ENCODE results near the gene PLEK.
"Not testable (repeated sequence)": the region's sequence is repeated elsewhere in the genome, so short reads cannot be mapped to it uniquely, and the experiment has no call there.

The PLEK gene

DNA sequence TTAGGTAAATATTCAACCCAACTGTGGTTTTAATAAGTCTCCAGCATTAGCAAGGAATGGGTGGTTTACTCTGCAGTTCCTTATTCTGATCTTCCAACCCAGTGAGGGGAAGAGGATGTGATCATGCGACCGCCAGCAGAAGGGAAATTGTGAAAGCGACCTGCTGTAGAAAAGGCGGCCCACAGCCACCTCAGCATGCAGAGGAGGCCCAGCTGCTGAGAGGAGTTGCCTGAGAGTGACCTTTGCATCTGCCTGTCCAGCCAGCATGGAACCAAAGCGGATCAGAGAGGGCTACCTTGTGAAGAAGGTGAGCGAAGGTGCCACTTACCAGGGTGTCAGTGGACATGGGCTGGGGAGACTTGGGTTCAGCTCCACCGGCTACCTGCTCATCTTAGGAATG is at the start of gene PLEK:
PLEK (plus strand) TSS at position 196 of the 400 bp plus-strand sequence; CDS start at position 266, 70 bp downstream.
- DNase-seq (ENCODE audit: low read depth), result no peak

DNA sequence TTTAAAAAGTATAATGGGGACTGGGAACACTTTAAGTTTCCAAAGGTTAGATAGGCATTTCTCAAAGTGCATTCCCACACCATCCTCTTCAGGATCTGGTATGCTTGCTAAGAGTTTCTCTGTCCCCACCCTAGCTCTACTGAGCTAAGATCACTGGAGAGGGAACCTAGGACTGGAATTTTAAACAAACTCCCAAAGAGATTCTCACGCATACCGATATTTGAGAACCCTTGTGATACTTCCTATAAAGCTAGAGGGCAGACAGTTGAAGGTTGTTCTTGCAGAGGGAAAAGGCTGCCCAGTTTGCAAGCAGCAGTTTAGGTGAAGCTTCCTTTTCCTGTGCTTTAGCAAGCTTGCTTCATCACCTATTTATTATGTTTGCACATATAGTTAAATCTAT is 49.0 kb upstream of the PLEK start:
- DNase-seq (ENCODE audit: low read depth), result no peak

GRCh38 chr2:68317971-68318913 is 46.8 kb upstream of the PLEK start:
- DNase-seq (ENCODE audit: low read depth), result peak; percentile 54

DNA sequence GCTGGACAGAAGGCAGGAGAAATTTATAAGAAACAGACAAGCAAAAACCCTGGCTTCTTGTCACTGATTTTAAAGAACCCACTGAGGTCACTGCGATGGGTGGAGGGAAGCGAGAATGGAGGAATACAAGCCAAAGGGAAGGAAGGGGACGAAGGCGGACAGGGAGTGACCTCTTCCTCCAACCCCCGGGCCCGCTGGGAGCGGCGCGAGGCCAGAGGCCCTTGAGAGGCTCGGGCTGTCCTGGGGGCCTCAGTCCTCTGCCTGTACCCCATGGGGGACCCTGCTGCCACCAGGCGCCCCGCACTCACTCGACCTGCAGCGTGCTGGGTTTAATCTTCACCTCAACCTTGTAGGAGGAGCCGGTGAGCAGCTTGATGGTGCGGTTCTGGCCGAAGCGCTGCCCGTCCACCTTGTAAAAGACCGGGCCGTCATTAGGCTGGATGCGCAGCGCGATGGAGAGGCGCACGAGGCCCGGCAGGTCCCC is 46.1 kb upstream of the PLEK start:
- DNase-seq (ENCODE audit: low read depth), result no peak

- peak; percentile 91 for DNase-seq (ENCODE audit: low read depth)
Observed at GRCh38 chr2:68319398-68320117, 45.5 kb upstream of the PLEK start, which contains the start of gene CNRIP1. Gene CNRIP1, minus strand, starts transcription at chr2:68319949. Its CDS starts 549 bp downstream, at chr2:68319400.

DNA sequence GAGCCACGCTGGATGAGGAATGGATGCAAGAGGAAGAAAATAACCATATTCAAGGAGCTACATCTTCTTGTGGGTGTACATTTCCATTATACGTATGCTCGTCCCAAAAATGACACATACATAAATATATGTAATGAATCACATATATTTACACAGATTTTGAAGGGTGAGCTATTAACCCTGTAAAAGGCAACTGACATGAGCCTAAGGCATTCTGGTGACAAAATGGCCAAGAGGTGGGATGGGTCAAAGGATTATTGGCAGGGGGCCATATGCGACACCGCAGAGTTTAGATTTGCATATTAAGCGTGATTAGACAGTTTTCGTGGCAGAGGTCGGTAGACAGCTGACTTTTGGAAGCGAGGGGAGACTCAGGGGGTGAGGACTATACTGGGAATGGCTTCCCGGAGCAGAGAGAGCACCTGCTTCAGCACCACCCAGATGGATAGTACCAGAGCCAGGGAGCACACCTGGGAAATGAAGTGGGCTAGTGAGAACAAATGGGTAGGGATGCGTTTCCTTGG is 44.9 kb upstream of the PLEK start:
- no peak for DNase-seq (ENCODE audit: low read depth)

- no peak for DNase-seq (ENCODE audit: low read depth)
Observed at GRCh38 chr2:68325056-68325455, 40.0 kb upstream of the PLEK start.

DNA sequence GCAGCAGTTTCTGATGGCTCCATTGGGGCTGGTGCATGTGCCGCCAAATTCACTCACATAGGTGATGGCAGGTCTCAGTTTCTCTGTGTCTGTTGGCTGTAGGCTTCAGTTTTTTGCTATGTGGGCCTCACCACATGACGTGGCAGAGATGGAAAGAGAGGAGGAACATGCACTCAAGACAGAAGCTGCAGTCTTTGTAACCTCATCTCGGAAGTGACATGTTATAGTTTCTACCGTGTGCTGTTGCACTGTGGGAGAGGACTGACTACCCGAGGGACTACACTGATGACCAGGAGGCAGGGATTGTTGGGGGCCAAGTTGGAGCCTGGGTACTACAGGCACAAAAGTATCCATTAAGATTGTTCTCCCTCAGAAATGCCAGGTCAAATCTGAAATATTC is 36.2 kb upstream of the PLEK start:
- no peak for DNase-seq (ENCODE audit: low read depth)

DNA sequence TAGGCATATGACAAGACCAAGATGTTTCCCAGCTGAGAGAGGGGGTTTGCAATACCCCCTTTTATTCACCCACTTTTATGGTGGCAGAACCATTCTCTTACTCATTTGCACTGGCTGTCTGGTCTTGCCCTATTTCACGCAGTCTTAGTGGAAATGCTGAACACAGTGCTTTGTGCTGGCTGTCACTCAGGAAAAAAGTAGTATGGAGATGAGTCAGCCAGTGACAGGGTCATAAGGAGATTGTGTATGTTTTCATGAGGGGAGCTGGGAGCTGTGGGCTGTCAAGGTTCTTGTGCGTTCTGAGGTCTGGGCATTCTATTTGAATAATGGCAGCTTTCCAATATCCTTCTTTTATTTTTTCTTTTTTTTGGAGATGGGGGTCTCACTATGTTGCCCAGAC is 34.4 kb upstream of the PLEK start:
- DNase-seq (ENCODE audit: low read depth), result peak; percentile 45

DNA sequence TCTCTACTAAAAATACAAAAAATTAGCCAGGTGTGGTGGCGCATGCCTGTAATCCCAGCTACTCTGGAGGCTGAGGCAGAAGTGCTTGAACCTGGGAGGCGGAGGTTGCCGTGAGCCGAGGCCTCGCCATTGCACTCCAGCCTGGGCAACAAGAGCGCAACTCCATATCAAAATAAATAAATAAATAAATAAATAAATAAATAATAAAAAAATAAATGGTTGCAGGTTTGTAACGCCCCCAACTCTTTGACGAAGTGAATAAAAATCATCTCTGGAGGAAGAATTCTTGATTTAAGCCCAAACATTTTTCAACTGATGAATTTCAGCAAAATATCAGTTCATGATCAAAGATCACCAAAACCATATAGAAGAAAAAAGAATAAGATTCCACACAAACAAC is 32.1 kb upstream of the PLEK start:
- DNase-seq (ENCODE audit: low read depth), result no peak

DNA sequence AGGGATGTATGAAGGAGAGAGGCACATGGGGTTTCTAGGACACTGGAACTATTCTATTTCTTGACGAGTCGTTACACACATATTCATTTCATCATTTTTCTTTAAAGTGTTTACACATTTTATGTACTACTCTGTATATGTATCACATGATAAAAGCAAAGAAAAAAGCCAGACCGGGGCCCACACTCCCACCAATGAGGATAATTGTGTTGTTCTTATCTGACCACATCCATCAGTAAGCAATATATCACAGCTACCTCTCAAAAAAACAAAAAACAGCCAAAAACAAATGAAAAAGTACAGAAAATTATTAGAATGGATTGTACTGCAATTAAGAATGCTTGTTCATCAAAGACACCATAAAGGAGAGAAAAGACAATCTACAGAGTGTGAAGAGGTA is 31.2 kb upstream of the PLEK start:
- DNase-seq (ENCODE audit: low read depth), result no peak

DNA sequence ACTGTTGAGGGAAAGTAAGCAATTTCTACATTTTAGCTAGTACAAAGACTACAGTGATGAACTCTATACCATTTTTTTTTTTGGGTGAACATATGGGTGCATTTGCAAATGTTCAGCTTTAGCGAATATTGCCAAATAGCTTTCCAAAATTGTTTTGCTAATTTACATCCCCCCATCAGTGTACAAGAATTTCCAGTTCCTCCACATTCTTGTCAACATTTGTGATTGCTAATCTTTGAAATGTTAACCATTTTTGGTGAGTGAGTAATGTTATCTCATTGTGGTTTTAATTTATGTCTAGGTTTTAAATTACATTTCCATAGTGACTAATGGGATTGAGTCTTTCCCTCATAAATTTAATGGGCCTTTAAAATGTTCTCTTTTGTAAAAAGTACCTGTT is 28.9 kb upstream of the PLEK start:
- peak; percentile 85 for DNase-seq (ENCODE audit: low read depth)

DNA sequence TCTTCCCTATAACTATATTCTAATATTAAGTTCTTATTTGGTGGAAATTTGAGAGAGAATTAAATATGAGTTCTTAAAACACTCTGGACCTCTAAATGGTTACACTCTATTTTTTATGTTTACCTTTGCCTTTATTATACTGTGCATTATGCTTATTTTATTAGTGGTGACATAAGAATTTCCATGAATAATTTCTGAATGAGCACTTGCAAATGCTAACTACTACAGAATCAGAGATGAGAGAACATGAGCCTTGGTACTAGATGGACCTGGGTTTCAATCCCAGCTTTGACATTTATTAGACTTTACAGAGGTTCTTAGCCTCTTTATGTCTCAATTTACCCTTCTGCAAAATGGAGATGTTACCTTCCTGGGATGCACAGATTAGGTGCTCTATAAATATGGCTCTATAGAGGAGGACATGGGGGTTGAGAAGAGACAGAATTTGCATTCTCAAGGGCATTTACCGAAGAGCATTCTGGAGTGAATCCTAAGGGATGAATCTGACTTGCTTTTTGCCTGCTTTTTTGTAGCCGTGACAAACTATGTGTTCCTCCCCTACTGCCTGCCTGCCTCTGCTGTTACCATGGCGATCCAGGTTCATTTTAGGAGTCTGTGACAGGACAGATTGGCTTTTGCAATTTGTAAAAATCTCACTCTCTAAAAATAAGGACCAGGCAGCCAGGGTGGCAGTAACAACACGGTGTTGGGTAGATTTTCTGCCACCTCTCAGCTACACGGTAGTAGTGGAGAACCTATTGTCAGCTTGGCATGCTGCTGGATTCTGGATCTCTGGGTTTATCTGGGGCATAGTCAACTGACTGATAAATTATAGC is 24.6 kb upstream of the PLEK start:
- DNase-seq (ENCODE audit: low read depth), result no peak

- no peak for DNase-seq (ENCODE audit: low read depth)
Observed at GRCh38 chr2:68341062-68341329, 24.1 kb upstream of the PLEK start.

DNA sequence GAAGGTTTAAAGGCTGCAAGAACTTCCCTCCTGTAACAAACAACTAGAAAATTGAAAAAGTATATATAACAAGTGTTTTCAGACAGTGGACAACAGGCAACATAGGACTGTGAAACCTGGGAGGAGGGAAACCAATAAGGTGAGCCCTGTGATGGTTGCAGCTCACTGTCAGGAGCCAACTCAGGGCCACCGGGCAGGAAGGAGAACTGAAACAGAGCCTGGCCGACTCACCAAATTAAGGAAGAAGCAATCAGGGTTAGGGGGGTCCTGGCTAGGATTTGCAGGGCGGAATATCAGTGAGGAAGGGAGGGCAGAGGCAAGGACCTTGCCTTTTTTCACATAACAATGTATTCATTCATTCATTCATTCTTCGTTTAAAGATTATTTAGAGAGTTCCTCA is 23.5 kb upstream of the PLEK start:
- no peak for DNase-seq (ENCODE audit: low read depth)

DNA sequence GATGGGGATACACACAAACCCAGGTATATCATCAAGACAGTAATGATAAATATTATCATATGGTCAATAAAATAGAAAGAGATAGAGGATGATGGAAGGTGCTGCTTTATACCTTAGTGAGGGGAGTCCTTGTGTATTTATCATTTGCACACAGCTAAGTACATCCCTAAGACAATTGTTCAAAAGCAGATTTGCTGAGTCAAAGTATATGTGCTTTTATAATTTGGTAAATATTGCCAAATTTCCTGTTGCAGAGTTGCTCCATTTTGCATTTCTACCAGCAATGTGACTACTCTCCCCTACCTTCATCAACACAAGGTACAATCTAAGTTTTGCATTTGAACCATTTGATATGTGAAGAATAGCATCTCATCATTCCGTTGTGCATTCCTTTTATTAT is 22.6 kb upstream of the PLEK start:
- no peak for DNase-seq (ENCODE audit: low read depth)

DNA sequence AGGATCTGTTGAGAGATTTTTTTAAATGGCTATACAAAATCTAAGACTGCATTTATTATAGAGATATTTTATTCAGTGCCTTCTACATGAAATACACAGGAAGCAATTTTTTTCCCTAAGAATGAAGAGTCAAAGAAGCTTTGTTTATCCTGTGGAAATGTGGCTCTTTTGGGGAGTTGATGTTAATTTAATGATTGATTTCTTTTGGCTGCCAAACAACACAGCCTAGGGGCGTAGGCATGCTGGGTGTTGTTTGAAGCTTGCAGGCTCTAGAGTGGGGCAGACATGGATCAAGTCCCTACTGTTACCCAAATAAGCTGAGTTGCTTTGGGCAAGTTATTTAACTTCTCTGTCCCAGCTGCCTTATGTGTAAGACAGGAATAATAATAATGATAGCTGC is 21.1 kb upstream of the PLEK start:
- no peak for DNase-seq (ENCODE audit: low read depth)

- no peak for DNase-seq (ENCODE audit: low read depth)
Observed at GRCh38 chr2:68345129-68345875, 19.8 kb upstream of the PLEK start.

DNA sequence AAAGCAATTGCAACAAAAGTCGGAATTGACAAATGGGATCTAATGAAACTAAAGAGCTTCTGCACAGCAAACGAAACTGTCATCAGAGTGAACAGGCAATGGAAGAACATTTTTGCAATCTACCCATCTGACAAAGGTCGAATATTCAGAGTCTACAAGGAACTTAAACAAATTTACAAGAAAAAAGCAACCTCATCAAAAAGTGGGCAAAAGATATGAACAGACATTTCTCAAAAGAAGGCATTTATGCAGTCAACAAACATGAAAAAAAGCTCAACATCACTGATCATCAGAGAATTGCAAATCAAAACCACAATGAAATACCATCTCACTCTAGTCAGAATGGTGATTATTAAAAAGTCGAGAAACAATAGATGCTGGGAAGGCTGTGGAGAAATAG is 16.0 kb upstream of the PLEK start:
- DNase-seq (ENCODE audit: low read depth), result not testable (repeated sequence)

- no peak for DNase-seq (ENCODE audit: low read depth)
Observed at GRCh38 chr2:68351997-68352396, 13.1 kb upstream of the PLEK start.

DNA sequence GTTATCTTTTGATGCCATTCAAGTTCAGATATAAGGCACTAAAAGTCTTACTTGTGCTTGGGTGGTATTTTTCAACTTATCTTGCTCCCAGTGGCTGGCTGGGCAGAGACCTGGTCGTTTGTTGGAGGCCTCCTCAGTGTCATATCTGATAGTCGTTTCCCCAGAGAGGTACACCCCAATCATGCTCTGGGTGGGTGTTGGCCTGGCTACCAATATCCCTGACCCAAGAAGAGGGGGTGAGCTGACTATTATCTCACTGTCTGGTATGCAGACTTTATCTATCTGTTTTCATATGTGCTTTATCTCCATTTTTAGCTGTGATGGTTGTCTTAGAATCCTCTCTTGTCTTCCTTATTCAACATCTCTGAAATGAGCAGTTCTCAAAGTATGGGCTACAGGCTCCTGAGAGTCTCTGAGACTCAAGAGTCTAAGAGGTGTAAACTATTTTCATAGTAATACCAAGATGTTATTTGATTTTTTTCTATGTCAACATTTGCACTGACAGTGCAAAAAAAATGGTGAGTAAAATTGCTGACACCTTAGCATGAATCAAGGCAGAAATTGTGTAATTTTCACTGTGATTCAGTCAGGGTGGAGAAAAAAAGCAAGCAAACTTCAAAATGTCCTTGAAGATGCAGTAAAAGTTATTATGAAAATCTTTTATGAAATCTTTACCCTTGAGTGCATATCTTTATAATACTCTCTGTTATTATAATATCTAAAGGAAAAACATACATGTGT is 12.3 kb upstream of the PLEK start:
- no peak for DNase-seq (ENCODE audit: low read depth)
